T-helper 1 cell treated with Interleukin-12 subunit alpha and Interleukin-12 subunit beta and Interleukin-4 antibody, amounts not matched to agents 30 ng/mL and 1 ng/mL, for 36 hours (primary cell): ENCODE results near the gene MLIP. TPM values are rescaled to one million over a fixed set of nuclear protein-coding genes. Genes with fewer than 3 reads are reported as not detected.

Experiments used
- total RNA-seq: library from RNA; stranded (reverse); gene quantifications from 2 replicates; pipeline ENCODE4 v1.2.3, GENCODE V29; 2022

MLIP gene
- total RNA-seq, 1 donor from 2014 or later, result not detected

Other genes starting within 250 kb of the MLIP start
- gene TINAG, start 197.0 kb downstream of the MLIP start, total RNA-seq, result not detected in 2 replicates